Progenitor cell of endocrine pancreas (in vitro differentiated cells): Measurements from ENCODE around the gene RPGRIP1. TPM values are rescaled to one million over a fixed set of nuclear protein-coding genes. Genes with fewer than 3 reads are reported as not detected.
A peak's percentile ranks its signal among the peaks of the same experiment; 100 is the strongest.

Experiments
- DNase-seq: peaks from one replicate; pipeline ENCODE4 v3.0.0; 2021; ENCODE audit warnings: low spot score; ENCODE audit not compliant: unreplicated experiment
- H3K27ac Mint-ChIP-seq: 2 replicates; pipeline ENCODE4 v1.8.0; 2021; ENCODE audit warnings: mild to moderate bottlenecking, moderate library complexity, mixed read lengths
- H3K27me3 Mint-ChIP-seq: 2 replicates; pipeline ENCODE4 v1.8.0; 2021; ENCODE audit warnings: mixed read lengths
- H3K36me3 Mint-ChIP-seq: 2 replicates; pipeline ENCODE4 v1.8.0; 2022; ENCODE audit warnings: mixed read lengths; ENCODE audit not compliant: insufficient read depth
- H3K4me1 Mint-ChIP-seq: 2 replicates; pipeline ENCODE4 v1.8.0; 2021; ENCODE audit warnings: low read depth, mixed read lengths
- H3K4me3 Mint-ChIP-seq: 2 replicates; pipeline ENCODE4 v1.8.0; 2021; ENCODE audit warnings: low read depth, mild to moderate bottlenecking, moderate library complexity, mixed read lengths
- H3K9me3 Mint-ChIP-seq: 2 replicates; pipeline ENCODE4 v1.8.0; 2021; ENCODE audit warnings: low read depth, mixed read lengths
- CTCF ChIP-seq: fragments of 200-600 bp; sonication (generic); IDR thresholded peaks from one replicate; pipeline ENCODE4 v1.5.0; 2021; ENCODE audit warnings: antibody characterized with exemption, mild to moderate bottlenecking; ENCODE audit not compliant: unreplicated experiment
- total RNA-seq: library from RNA; stranded (reverse); gene quantifications from 2 replicates; pipeline ENCODE4 v1.2.1, GENCODE V29; 2021

The RPGRIP1 gene
- total RNA-seq, 1 donor from 2014 or later = 0.19 TPM

DNA sequence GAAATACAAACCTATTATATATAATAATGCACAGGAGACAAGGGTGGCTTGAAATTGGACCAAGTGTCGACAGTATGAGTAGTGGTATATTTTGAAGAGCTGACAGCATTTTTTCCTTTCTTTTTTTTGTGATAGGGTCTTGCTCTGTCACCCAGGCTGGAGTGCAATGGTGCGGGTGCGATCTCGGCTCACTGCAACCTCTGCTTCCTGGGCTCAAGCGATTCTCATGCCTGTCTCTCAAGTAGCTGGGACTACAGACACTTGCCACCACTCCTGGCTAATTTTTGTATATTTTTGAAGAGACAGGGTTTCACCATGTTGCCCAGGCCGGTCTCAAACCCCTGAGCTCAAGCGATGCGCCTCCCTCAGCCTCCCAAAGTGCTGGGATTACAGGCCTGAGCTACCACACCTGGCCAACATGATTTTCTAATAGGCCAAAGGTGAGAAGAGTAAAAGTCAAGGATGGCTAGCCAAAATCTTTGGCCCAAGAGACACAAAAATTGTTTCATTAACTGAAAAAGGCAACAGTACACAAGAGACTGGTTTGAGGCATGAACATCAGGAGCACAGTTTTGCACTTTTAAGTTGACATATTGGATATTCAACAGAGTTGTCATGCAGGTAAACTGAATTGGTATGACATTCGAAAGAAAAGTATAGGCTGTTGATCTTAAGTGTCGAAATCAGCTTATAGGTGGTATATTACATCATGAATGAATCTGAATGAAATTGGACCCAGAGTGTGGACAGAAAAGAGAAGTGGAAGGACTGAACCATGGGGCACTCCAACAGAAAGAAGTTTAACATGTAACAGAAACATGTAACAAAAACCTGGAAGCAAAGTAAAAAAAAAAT is 23.1 kb upstream of the RPGRIP1 start:
- Mint-ChIP-seq H3K36me3 (peaks cover 48% of the 10 kb centered on the region), H3K9me3 (no peaks in the 10 kb centered on the region), H3K4me3 (no peak overlapping the region), H3K4me1 (peaks cover 28% of the 10 kb centered on the region), H3K27ac (peak overlapping the region; percentile 77), H3K27me3 (no peaks in the 10 kb centered on the region)
- DNase-seq = no peak
- TF ChIP-seq CTCF = no peak

DNA sequence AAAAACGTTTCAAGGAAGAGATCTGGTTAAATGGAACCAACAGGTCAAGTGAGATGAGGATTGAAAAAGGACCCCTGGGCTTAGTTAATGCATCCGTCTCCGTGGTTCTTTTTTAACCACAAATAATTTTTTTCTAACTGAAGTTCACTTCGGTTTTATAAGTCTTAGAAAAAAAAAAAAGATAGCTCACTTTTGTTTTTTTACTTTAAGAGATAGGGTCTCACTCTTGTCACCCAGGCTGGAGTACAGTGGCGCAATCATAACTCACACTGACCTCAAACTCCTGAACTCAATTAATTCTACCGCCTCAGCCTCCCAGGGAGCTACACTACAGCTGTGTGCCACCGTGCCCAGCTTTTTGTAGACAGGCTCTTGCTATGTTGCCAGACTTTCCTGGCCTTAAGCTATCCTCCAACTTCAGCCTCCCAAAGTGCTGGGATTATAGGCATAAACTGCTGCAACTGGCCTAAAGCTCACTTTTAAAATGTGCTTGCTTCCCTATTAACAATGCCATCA is 22.4 kb upstream of the RPGRIP1 start:
- H3K27ac Mint-ChIP-seq = peak overlapping the region; percentile 90
- H3K27me3 Mint-ChIP-seq = no peaks in the 10 kb centered on the region
- peak overlapping the region; percentile 31 for H3K4me3 Mint-ChIP-seq
- peaks cover 31% of the 10 kb centered on the region for H3K4me1 Mint-ChIP-seq
- H3K36me3 Mint-ChIP-seq = peaks cover 50% of the 10 kb centered on the region
- TF ChIP-seq CTCF = no peak
- no peak for DNase-seq
- H3K9me3 Mint-ChIP-seq = no peaks in the 10 kb centered on the region

DNA sequence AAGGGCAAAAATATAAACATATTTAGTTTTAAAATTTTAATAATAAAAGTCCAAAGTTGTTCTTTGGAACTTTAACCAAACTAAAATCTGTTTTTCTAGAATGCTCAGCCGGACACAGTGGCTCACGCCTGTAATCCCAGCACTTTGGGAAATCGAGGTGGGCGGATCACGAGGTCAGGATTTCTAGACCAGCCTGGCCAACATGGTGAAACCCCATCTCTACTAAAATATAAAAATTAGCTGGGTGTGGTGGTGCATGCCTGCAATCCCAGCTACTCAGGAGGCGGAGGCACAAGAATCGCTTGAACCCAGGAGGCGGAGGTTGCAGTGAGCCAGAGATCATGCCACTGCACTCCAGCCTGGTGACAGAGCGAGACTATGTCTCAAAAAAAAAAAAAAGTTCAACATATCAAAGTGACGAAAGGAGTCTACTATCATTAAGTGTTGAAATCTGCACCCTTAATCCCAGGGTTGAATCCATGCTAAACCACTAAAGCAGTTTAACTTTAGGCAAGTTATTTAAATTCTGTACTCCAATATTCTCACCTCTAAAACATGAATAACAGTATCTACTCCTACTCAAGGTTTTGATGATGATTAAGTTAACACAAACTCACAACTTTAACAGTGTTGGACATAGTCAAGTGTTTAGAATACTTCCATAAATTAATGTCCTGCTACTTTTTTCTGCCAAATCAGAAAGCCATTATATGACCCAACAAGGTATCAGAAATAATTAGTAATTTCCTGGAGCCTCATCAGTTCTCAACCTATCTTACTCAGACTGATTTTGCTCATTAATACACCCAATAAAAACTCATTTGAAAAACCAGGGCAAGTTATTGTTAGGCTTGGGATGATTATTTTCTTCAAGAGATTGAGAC is 21.6 kb upstream of the RPGRIP1 start:
- Mint-ChIP-seq H3K27ac (peak overlapping the region; percentile 90), H3K9me3 (no peaks in the 10 kb centered on the region), H3K36me3 (peaks cover 52% of the 10 kb centered on the region), H3K27me3 (no peaks in the 10 kb centered on the region), H3K4me1 (peaks cover 35% of the 10 kb centered on the region), H3K4me3 (no peak overlapping the region)
- no peak for TF ChIP-seq CTCF
- DNase-seq = no peak

- no peak for DNase-seq
- H3K27ac Mint-ChIP-seq = peak overlapping the region; percentile 80
- no peak overlapping the region for H3K4me3 Mint-ChIP-seq
- peaks cover 57% of the 10 kb centered on the region for H3K36me3 Mint-ChIP-seq
- H3K4me1 Mint-ChIP-seq = peaks cover 44% of the 10 kb centered on the region
- no peaks in the 10 kb centered on the region for H3K9me3 Mint-ChIP-seq
- no peak for TF ChIP-seq CTCF
- no peaks in the 10 kb centered on the region for H3K27me3 Mint-ChIP-seq
These were observed 20.7 kb upstream of the RPGRIP1 start for GRCh38 chr14:21258889-21259787.
